ENCODE results near the gene CSF1. TPM values are rescaled to one million over a fixed set of nuclear protein-coding genes. Genes with fewer than 3 reads are reported as not detected.
"Not testable (repeated sequence)": the region's sequence is repeated elsewhere in the genome, so short reads cannot be mapped to it uniquely, and the experiment has no call there.

CSF1 gene
- total RNA-seq, 1 donor from 2014 or later = 184 TPM

- DNase-seq (ENCODE audit: low spot score) = no peak
Observed at GRCh38 chr1:109937738-109938137, 27.1 kb downstream of the CSF1 start.

- DNase-seq (ENCODE audit: low spot score) = no peak
Observed at GRCh38 chr1:109938556-109938955, 27.9 kb downstream of the CSF1 start.

GRCh38 chr1:109942434-109942833 is 31.8 kb downstream of the CSF1 start:
- DNase-seq (ENCODE audit: low spot score) = no peak

GRCh38 chr1:109944541-109944940 is 33.9 kb downstream of the CSF1 start:
- DNase-seq (ENCODE audit: low spot score) = no peak

GRCh38 chr1:109946511-109946910 is 35.9 kb downstream of the CSF1 start:
- no peak for DNase-seq (ENCODE audit: low spot score)

GRCh38 chr1:109947582-109948284 is 37.1 kb downstream of the CSF1 start:
- no peak for DNase-seq (ENCODE audit: low spot score)

GRCh38 chr1:109948285-109948630 is 37.6 kb downstream of the CSF1 start:
- no peak for DNase-seq (ENCODE audit: low spot score)

GRCh38 chr1:109950038-109950437 is 39.4 kb downstream of the CSF1 start:
- no peak for DNase-seq (ENCODE audit: low spot score)

- no peak for DNase-seq (ENCODE audit: low spot score)
Observed at GRCh38 chr1:109950509-109950908, 39.9 kb downstream of the CSF1 start.

GRCh38 chr1:109951501-109951900 is 40.9 kb downstream of the CSF1 start:
- not testable (repeated sequence) for DNase-seq (ENCODE audit: low spot score)

- no peak for DNase-seq (ENCODE audit: low spot score)
Observed at GRCh38 chr1:109954041-109954512, 43.4 kb downstream of the CSF1 start.

- no peak for DNase-seq (ENCODE audit: low spot score)
Observed at GRCh38 chr1:109959632-109959973, 49.0 kb downstream of the CSF1 start.

GRCh38 chr1:109959974-109960744 is 49.5 kb downstream of the CSF1 start:
- DNase-seq (ENCODE audit: low spot score) = peak; percentile 47

- DNase-seq (ENCODE audit: low spot score) = no peak
Observed at GRCh38 chr1:109960745-109961094, 50.1 kb downstream of the CSF1 start.

GRCh38 chr1:109963864-109964263 is 53.2 kb downstream of the CSF1 start:
- DNase-seq (ENCODE audit: low spot score) = no peak

GRCh38 chr1:109969146-109969829 is 58.6 kb downstream of the CSF1 start:
- DNase-seq (ENCODE audit: low spot score) = no peak

- DNase-seq (ENCODE audit: low spot score) = no peak
Observed at GRCh38 chr1:109969907-109970306, 59.3 kb downstream of the CSF1 start.

GRCh38 chr1:109971559-109971958 is 60.9 kb downstream of the CSF1 start:
- no peak for DNase-seq (ENCODE audit: low spot score)

GRCh38 chr1:109974191-109974590 is 63.5 kb downstream of the CSF1 start:
- DNase-seq (ENCODE audit: low spot score) = no peak

- no peak for DNase-seq (ENCODE audit: low spot score)
Observed at GRCh38 chr1:109975718-109976117, 65.1 kb downstream of the CSF1 start.

GRCh38 chr1:109976762-109977161 is 66.1 kb downstream of the CSF1 start:
- no peak for DNase-seq (ENCODE audit: low spot score)

GRCh38 chr1:109977225-109977624 is 66.6 kb downstream of the CSF1 start:
- DNase-seq (ENCODE audit: low spot score) = no peak

Measured in mucosa of gallbladder (tissue), 1 donor.